ENCODE measurements around the gene MPZL2. TPM values are rescaled to one million over a fixed set of nuclear protein-coding genes. Genes with fewer than 3 reads are reported as not detected.

The MPZL2 gene
- total and polyA plus RNA-seq, 9 of the 15 experiments (the other 6 are each of a cell fraction or from before 2014, with no cell fraction given), result 0.09 to 0.28 (median 0.18) TPM; not detected in 2

GRCh38 chr11:118295815-118296454 lies 31.8 kb upstream of the MPZL2 start (continued):
- TF ChIP-seq CTCFL (IDR thresholded peaks at IDR 0.05; ENCODE audit: borderline replicate concordance, insufficient read depth, low read depth, low read length, poor library complexity, severe bottlenecking) (no peak), ZNF3 (CRISPR knock-in tag; IDR thresholded peaks at IDR 0.05) (no peak), ATF4 (CRISPR knock-in tag; IDR thresholded peaks at IDR 0.05) (no peak), CBX2 (IDR thresholded peaks at IDR 0.05; ENCODE audit: insufficient read depth, low read length, poor library complexity, severe bottlenecking) (no peak), ARHGAP35 (IDR thresholded peaks at IDR 0.05; ENCODE audit: partially characterized antibody) (no peak), FOXA1 (IDR thresholded peaks at IDR 0.05; ENCODE audit: borderline replicate concordance) (no peak), POLR3A (IDR thresholded peaks at IDR 0.05; ENCODE audit: borderline replicate concordance, extremely low read depth, insufficient read depth, insufficient read length) (no peak), FOXK2 (conservative IDR thresholded peaks at IDR 0.05 in 1 of 2, IDR thresholded peaks at IDR 0.05 in 1 of 2; ENCODE audit: low read depth in 2 of 2) (no peak), ZNF431 (CRISPR knock-in tag; IDR thresholded peaks at IDR 0.05) (no peak), PATZ1 (CRISPR knock-in tag; IDR thresholded peaks at IDR 0.05; ENCODE audit: borderline replicate concordance) (no peak), ZNF511 (CRISPR knock-in tag; IDR thresholded peaks at IDR 0.05) (no peak), TCFL5 (CRISPR knock-in tag; conservative IDR thresholded peaks at IDR 0.05) (no peak), HNRNPL (IDR thresholded peaks at IDR 0.05; ENCODE audit: low read depth, low read length) (no peak)

Measured in K562 (cell line).